HFF-Myc (cell line): Measurements from ENCODE around the gene ARL3.

Experiments used
- DNase-seq: peaks from one replicate; pipeline ENCODE4 v3.0.0-alpha.2; 2011; ENCODE audit warnings: low read depth; ENCODE audit errors: extremely low read depth
- H3K4me3 ChIP-seq: replicated peaks from 2 replicates; pipeline ENCODE4 v1.5.1; 2011; ENCODE audit warnings: low read depth, mild to moderate bottlenecking, control low read depth, low read length
- CTCF ChIP-seq: IDR thresholded peaks from 2 replicates; pipeline ENCODE4 v1.5.1; 2012; ENCODE audit warnings: mild to moderate bottlenecking, low read depth, low read length, control low read depth; ENCODE audit errors: missing control alignments

Gene ARL3

GRCh38 chr10:102647443-102648268, 66.5 kb downstream of the ARL3 start:
- DNase-seq, result no peak
- peak overlapping the region; percentile 95 for H3K4me3 ChIP-seq
- no peak for TF ChIP-seq CTCF

GRCh38 chr10:102646610-102647442, 67.4 kb downstream of the ARL3 start:
- H3K4me3 ChIP-seq, result peak overlapping the region; percentile 95
- DNase-seq, result no peak
- no peak for TF ChIP-seq CTCF

GRCh38 chr10:102645741-102646609, 68.2 kb downstream of the ARL3 start:
- peak overlapping the region; percentile 95 for H3K4me3 ChIP-seq
- TF ChIP-seq CTCF, result no peak
- DNase-seq, result peak; percentile 96

GRCh38 chr10:102645388-102645740, 68.8 kb downstream of the ARL3 start:
- DNase-seq, result no peak
- H3K4me3 ChIP-seq, result peak overlapping the region; percentile 95
- TF ChIP-seq CTCF, result no peak

- no peak for DNase-seq
- peak; percentile 55 for TF ChIP-seq CTCF
Observed at GRCh38 chr10:102644646-102645387, 69.4 kb downstream of the ARL3 start.

GRCh38 chr10:102644066-102644645, 70.0 kb downstream of the ARL3 start, which contains the start of gene TRIM8:
Gene TRIM8, plus strand, starts transcription at chr10:102644479. Its CDS starts 139 bp downstream, at chr10:102644618.
- no peak for TF ChIP-seq CTCF
- H3K4me3 ChIP-seq, result peak within 1 kb of the TSS; percentile 95
- no peak for DNase-seq

More at GRCh38 chr10:102644646-102645387, 69.4 kb downstream of the ARL3 start:
- peak overlapping the region; percentile 95 for H3K4me3 ChIP-seq
